ENCODE data around the gene AK2.
A peak's percentile ranks its signal among the peaks of the same experiment; 100 is the strongest.
"Not testable (repeated sequence)": the region's sequence is repeated elsewhere in the genome, so short reads cannot be mapped to it uniquely, and the experiment has no call there.

AK2 gene

DNA sequence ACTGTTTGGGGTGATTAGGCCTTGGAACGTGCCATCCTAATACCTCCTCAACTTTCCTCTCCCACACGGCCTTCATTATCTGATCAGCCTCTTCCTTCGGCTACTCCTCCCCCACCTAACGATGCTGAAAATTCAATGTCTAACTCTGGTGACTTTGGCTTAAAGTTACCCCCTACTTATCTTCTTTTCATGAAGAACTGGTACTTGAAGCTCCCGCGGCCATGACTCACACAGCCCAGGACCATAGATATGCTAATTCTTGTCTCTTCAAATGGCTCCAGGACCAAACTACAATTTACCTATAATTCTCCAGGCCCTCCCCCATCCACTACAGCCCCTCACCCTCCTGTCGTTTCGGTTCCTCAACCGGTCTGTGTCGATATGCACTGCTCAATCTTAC is 28.6 kb upstream of the AK2 start:
- no peak for DNase-seq (ENCODE audit: low spot score)
- in situ Hi-C loops (cut with MboI; ENCODE audit: low sequenced_read_pairs, unreplicated experiment): no loop called here
- TF ChIP-seq, protein P1, sequence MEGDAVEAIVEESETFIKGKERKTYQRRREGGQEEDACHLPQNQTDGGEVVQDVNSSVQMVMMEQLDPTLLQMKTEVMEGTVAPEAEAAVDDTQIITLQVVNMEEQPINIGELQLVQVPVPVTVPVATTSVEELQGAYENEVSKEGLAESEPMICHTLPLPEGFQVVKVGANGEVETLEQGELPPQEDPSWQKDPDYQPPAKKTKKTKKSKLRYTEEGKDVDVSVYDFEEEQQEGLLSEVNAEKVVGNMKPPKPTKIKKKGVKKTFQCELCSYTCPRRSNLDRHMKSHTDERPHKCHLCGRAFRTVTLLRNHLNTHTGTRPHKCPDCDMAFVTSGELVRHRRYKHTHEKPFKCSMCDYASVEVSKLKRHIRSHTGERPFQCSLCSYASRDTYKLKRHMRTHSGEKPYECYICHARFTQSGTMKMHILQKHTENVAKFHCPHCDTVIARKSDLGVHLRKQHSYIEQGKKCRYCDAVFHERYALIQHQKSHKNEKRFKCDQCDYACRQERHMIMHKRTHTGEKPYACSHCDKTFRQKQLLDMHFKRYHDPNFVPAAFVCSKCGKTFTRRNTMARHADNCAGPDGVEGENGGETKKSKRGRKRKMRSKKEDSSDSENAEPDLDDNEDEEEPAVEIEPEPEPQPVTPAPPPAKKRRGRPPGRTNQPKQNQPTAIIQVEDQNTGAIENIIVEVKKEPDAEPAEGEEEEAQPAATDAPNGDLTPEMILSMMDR (IDR thresholded peaks at IDR 0.05; ENCODE audit: borderline replicate concordance, control extremely low read depth, extremely low read depth, insufficient read depth, missing control alignments): no peak

DNA sequence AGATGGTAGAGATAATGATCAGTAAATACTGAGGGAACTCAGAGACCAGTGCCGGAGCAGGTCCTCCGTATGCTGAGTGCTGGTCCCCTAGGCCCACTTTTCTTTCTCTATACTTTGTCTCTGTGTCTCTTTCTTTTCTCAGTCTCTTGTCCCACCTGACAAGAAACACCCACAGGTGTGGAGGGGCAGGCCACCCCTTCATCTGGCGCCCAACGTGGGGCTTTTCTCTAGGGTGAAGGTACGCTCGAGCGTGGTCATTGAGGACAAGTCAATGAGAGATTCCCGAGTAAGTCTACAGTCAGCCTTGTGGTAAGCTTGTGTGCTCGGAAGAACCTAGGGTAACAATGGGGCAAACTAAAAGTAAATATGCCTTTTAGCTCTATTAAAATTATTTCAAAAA is 27.6 kb upstream of the AK2 start:
- DNase-seq (ENCODE audit: low spot score); in situ Hi-C loops (cut with MboI; ENCODE audit: low sequenced_read_pairs, unreplicated experiment): not testable (repeated sequence)

DNA sequence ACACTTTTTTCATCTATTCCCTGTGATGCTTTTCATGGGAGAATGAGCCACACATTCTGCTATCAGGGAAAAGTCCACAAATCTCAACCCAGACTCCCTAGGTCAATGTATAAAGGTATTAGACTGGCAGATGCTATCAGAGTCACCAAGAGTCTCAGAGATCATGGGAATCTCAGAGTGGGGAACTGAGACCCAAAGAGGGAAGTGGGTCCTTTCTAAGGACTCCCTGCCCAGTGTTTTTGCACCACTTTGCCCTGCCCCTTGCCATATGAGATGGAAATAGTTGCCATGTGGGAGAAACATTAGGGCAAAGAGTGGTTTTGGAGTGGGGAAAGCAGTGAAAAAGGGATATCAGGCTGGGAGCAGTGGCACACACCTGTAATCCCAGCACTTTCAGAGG is 25.2 kb upstream of the AK2 start:
- TF ChIP-seq, protein P1 (IDR thresholded peaks at IDR 0.05; ENCODE audit: borderline replicate concordance, control extremely low read depth, extremely low read depth, insufficient read depth, missing control alignments): no peak
- DNase-seq (ENCODE audit: low spot score): no peak
- in situ Hi-C loops (cut with MboI; ENCODE audit: low sequenced_read_pairs, unreplicated experiment): no loop called here

DNA sequence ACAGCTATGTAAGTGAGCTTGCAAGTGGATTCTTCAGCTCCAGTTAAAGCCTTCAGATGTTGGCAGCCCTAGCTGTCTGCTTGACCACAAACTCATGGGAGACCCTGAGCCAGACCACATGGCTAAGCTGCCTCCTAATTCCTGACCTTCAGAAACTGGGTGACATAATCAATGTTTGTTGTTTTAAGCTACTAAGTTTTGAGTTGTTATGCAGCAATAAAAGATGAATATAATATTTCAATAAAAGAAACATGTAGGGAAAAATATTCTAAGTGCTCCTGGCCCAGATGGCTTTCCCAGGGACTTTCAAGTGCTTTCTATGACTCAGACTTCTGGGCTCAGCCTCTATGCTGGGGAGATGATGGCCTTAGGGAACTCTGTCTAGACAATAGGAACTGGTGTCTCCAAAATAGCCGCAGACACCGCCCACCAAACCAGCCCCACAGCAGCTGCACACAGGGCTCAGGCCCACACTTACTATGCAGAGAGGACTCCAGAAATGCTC is 23.9 kb upstream of the AK2 start:
- in situ Hi-C loops (cut with MboI; ENCODE audit: low sequenced_read_pairs, unreplicated experiment): no loop called here
- TF ChIP-seq, protein P1 (IDR thresholded peaks at IDR 0.05; ENCODE audit: borderline replicate concordance, control extremely low read depth, extremely low read depth, insufficient read depth, missing control alignments): no peak
- no peak for DNase-seq (ENCODE audit: low spot score)

DNA sequence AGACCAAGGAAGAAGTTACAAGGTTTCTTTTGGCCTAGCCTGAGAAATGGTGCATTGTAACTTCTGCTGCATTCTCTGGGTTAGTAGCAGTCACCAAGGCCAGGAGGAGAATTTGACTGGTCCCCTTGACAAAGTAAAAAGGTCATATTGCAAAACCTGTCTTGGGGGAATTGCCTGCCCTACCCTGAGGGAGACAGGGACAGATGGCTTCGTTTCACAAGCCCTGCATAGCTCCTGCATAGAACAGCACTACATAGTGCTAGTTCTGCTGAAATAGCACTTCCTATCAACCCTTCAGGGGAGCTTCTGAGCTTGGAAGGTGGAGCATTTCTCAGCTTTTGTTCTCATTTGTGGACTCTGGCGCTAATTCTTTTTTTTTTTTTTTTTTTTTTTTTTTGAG is 20.4 kb upstream of the AK2 start:
- in situ Hi-C loops (cut with MboI; ENCODE audit: low sequenced_read_pairs, unreplicated experiment): no loop called here
- TF ChIP-seq, protein P1 (IDR thresholded peaks at IDR 0.05; ENCODE audit: borderline replicate concordance, control extremely low read depth, extremely low read depth, insufficient read depth, missing control alignments): no peak
- no peak for DNase-seq (ENCODE audit: low spot score)

DNA sequence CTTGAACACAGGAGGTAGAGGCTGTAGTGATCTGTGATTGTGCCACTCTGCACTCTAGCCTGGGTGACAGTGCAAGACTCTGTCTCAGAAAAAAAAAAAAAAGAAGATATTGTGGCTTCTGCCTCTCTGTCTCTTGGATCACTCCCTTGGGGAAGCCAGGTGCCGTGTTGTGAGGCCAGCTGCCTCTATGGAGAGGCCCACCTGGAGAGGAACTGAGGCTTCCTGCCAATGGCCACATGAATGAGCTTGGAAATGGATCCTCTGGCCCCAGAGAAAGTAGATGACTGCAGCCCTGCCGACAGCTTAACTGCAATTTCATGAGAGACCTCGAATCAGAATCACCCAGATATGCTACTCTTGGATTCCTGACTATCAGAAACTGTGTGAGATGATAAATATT is 19.7 kb upstream of the AK2 start:
- in situ Hi-C loops (cut with MboI; ENCODE audit: low sequenced_read_pairs, unreplicated experiment): no loop called here
- DNase-seq (ENCODE audit: low spot score): no peak
- TF ChIP-seq, protein P1 (IDR thresholded peaks at IDR 0.05; ENCODE audit: borderline replicate concordance, control extremely low read depth, extremely low read depth, insufficient read depth, missing control alignments): no peak

DNA sequence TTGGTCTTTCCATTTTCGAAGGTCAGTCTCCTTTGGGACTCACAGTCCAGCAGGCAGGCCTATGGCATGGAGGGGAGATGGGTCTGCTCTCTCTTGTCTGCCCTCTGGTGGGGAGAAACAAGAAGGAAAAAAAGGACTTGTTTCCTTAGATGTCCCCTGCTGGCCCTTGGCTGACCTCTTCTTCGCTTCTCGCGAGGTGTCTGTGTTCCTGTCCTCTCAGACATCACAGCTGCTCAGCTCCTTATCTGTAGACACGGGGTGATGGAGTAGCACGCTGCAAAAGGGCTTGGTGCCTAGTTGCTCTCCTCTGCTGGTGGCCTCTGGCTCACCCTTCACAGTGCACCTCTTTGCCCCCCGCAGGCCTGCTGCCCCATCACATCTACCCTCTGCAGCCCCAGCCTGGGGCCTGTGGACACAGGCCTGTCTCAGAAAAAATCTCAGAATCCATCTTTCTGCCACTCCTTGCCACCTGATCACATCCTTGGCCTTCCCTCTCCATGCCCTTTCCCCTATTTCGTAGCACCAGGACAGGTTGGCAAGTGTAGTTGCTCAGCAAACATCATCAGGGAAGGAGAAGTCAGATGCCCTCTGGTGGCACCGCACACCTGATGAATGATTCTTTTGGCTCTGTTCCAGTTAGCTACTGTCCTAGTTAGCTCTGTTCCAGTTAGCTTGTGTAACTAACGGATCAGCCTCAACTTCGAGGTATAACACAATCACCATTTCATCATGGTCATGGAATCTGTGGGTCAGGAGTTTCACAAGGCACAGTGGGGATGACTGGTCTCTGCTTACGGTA is 18.7 kb upstream of the AK2 start:
- in situ Hi-C loops (cut with MboI; ENCODE audit: low sequenced_read_pairs, unreplicated experiment): no loop called here
- TF ChIP-seq, protein P1 (IDR thresholded peaks at IDR 0.05; ENCODE audit: borderline replicate concordance, control extremely low read depth, extremely low read depth, insufficient read depth, missing control alignments): peak; percentile 69
- DNase-seq (ENCODE audit: low spot score): peak; percentile 74
